Heart right ventricle (tissue), 16 donors: Measurements from ENCODE around the gene SLC7A8. TPM values are rescaled to one million over a fixed set of nuclear protein-coding genes. Genes with fewer than 3 reads are reported as not detected.

Experiments used
- ATAC-seq, 8 donors: fragments of 200-7000 bp; cut with Tn5 transposase; one replicate each; pipeline ENCODE4 v1.9.1; 2020; ENCODE audit warnings: mild to moderate bottlenecking in 8 of 8, moderate library complexity in 8 of 8, moderate number of reproducible peaks in 1 of 8
- DNase-seq, 2 donors: peaks; one replicate each; pipeline ENCODE4 v3.0.0-alpha.2; 2020
- H3K27ac ChIP-seq, 10 donors: fragments of 200-600 bp; sonication (generic) in 2 of 10; one replicate each; pipeline versions ENCODE4 v1.5.0 to v1.8.0; 2020 to 2022; ENCODE audit warnings: mild to moderate bottlenecking in 3 of 10
- H3K27me3 ChIP-seq, 7 donors: fragments of 200-600 bp; one replicate each; pipeline ENCODE4 v1.8.0; 2021 to 2022; ENCODE audit warnings: mild to moderate bottlenecking in 2 of 7
- H3K36me3 ChIP-seq, 9 donors: fragments of 200-600 bp; sonication (generic) in 1 of 9; one replicate each; pipeline versions ENCODE4 v1.5.0 to v1.8.0; 2020 to 2022; ENCODE audit warnings: mild to moderate bottlenecking in 2 of 9
- H3K4me1 ChIP-seq, 9 donors: fragments of 200-600 bp; sonication (generic) in 1 of 9; one replicate each; pipeline versions ENCODE4 v1.5.0 to v1.8.0; 2020 to 2022; ENCODE audit warnings: mild to moderate bottlenecking in 4 of 9
- H3K4me3 ChIP-seq, 10 donors: fragments of 200-600 bp; sonication (generic) in 2 of 10; one replicate each; pipeline versions ENCODE4 v1.5.0 to v1.8.0; 2020 to 2022; ENCODE audit warnings: mild to moderate bottlenecking in 7 of 10, moderate library complexity in 2 of 10
- H3K9me3 ChIP-seq, 11 donors: fragments of 200-600 bp in 10 of 11; sonication (generic) in 2 of 11; one replicate each; pipeline versions ENCODE4 v1.5.0 to v1.8.0; 2013 to 2022; ENCODE audit warnings: mild to moderate bottlenecking in 2 of 11, control low read depth in 1 of 11, moderate library complexity in 1 of 11
- WGBS, 2 donors: extraction: QIAGEN DNeasy Blood & Tissue Kit; methylation state at CpG; one replicate each; pipeline ENCODE4 v1.1.7; 2013; ENCODE audit warnings: inconsistent platforms in 1 of 2; 5-methylcytosine and 5-hydroxymethylcytosine counted together
- intact Hi-C, 10 donors: fragments of 100-400 bp; cut with DNase I; formaldehyde crosslinking; loops; one replicate each; pipeline versions ENCODE4 v1.11.1 to v1.14.2; 2022
- polyA plus RNA-seq, 2 donors: library from polyadenylated mRNA; stranded (reverse); fragments of 200-250 nt; gene quantifications; one replicate each; pipeline ENCODE4 v1.2.3, GENCODE V29; 2013
- total RNA-seq, 10 donors: library from RNA; stranded (reverse); fragmentation: NEBNext Ultra II Directional in 3 of 10; extraction: Animal tissue kit (Norgen Biotek cat#: 25700) in 3 of 10; gene quantifications; one replicate each; pipeline versions ENCODE4 v1.2.1 to v1.2.4, GENCODE V29; 2021 to 2023
- TF ChIP-seq, protein P1 (sequence below), 9 donors: fragments of 200-600 bp; sonication (generic) in 2 of 9; IDR thresholded peaks; one replicate each; pipeline versions ENCODE4 v1.5.0 to v1.8.0; 2021 to 2022; ENCODE audit warnings: antibody characterized with exemption in 9 of 9, mild to moderate bottlenecking in 5 of 9, moderate library complexity in 1 of 9
- donor health status: Arrhythmogenic right ventricular cardiomyopathy.
- donor health status: ischemic (EF 13 %, LVEDD 7.1; RV severe dilation, severe dysfunction).
- donor health status: healthy with polysubstance abuse.
- donor health status: DM: no; HTN: yes; CAD: no.
- donor health status: DM: no; HTN: no; CAD: no.
- donor health status: ischemic (EF 25% LVEDD 6.9; RV normal size, moderate dysfunction).
- donor health status: ischemic (EF 25% LVEDD 5.7; RV mildly dilated, moderate dysfunction).
- donor health status: healthy.
- donor health status: DM: yes; HTN: yes; CAD: no.
- donor health status: Ischemic cardiomyopathy.
- donor health status: ischemic (EF 35%, LVEDD 5.7; RV mildly dilated, moderate dysfunction).
- donor health status: nonischemic (EF 11% LVEDD 7.7; RV severe dilation, severe dysfunction).
- donor health status: DM: yes; HTN: yes; CAD: no.
- donor health status: PGD.
- donor health status: ischemic (EF 29% LVEDD 5.4; RV normal size, mild dysfunction).
- donor health status: nonischemic (EF 23%, LVEDD 6.1; RV moderate dilation, normal function).

The SLC7A8 gene
- total and polyA plus RNA-seq, 12 donors: 5.9 to 14.9 (median 9.6) TPM

DNA sequence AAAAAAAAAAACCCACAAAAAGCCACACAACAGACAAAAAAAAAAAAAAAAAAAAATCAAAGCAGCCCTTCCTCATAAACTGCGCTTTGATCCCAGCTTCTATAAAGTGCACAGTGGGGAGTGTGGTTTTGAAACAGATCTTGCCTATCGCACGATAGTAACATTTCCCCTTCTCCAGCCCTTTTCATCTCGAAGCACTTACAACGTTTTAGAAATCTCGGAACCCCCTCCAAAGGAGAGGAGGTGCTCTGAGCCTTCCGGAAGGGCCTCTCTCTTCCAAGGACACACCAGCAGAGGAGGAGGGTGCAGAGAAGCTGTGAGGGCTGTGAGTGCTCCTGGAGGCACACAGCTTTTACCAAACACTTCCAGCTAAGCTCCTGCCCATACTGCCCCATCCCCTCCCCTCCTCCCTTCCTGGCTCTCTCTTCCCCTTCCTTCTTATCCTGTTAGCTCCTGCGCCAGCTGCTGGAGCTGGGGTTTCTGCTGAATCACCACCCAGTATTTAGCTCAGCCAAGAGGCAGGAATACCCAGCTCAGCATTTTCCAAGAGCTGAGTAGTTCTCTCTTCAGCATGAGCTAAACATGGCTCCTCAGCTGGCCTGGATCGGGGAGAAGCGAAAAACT is 28.4 kb downstream of the SLC7A8 start:
- Histone ChIP-seq H3K27me3 (no peaks in the 10 kb centered on the region), H3K27ac (peak overlapping the region; percentile 80 to 97 (median 90)), H3K36me3 (no peaks in the 10 kb centered on the region), H3K9me3 (no peaks in the 10 kb centered on the region), H3K4me1 (peaks cover 4 to 44% (median 26%) of the 10 kb centered on the region in 9 donors), H3K4me3 (peak overlapping the region in 7 of 10 donors; percentile 4 to 46 (median 32))
- DNase-seq: peak; percentile 71 to 80
- TF ChIP-seq, protein P1, sequence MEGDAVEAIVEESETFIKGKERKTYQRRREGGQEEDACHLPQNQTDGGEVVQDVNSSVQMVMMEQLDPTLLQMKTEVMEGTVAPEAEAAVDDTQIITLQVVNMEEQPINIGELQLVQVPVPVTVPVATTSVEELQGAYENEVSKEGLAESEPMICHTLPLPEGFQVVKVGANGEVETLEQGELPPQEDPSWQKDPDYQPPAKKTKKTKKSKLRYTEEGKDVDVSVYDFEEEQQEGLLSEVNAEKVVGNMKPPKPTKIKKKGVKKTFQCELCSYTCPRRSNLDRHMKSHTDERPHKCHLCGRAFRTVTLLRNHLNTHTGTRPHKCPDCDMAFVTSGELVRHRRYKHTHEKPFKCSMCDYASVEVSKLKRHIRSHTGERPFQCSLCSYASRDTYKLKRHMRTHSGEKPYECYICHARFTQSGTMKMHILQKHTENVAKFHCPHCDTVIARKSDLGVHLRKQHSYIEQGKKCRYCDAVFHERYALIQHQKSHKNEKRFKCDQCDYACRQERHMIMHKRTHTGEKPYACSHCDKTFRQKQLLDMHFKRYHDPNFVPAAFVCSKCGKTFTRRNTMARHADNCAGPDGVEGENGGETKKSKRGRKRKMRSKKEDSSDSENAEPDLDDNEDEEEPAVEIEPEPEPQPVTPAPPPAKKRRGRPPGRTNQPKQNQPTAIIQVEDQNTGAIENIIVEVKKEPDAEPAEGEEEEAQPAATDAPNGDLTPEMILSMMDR (IDR thresholded peaks at IDR 0.05): peak in 1 of 9 donors; percentile 16
- intact Hi-C loops: loop anchor here in 2 of 10 donors (1.0 to 5.0 kb wide), 2 partner anchors 13 to 33 kb away; no protein-coding TSS in a partner anchor
- 21 to 27% methylated on average over 10 of the region's 10 CpGs for WGBS, 2 donors
- ATAC-seq: peak; percentile 75 to 89 (median 86)

DNA sequence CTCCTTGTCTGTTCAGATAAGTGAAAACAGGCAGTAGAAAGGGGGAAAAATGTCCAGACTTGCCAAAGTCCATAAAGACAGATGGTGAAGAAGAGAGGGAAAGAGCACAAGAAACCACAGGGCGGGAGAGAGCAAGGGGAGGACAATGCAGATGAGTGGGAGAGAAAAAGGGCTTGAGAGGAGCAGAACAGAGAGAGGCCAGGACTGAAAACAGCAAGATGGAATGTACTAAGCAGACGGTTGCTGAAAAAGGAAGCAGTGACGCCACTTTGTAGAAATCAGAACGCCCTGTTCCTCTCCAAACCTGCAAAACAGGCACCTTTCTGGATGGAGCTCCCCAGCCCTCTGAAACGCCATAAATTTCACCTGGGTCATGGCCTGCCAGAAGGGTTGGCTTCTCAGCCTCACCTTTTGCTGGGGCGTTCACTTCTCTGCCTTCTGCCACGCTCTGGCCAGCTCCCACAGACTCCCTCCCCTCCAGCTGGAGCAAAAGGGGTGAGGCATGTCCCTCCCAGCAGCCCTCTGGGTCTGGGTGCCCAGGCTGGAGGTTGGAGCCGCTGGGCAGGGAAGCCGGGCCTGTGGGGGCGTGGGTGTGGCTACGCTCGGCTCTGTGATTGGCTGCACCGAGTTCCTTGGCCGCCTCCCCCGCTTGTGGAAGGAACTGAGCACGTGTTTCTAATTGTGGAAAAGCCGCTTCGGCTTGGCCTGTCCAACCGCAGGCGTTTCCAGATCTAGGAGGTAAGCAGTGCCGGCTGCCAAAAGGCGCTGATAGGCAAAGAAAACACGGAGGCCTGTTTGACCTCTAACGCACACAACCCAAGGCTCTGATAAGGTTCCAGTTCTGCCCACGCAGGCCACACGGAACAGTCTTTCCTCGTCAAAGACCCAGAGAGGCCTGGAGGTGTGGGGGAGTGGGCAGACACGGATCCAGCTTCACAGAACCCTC is 29.3 kb downstream of the SLC7A8 start:
- Histone ChIP-seq H3K9me3 (no peaks in the 10 kb centered on the region), H3K27ac (peak overlapping the region; percentile 80 to 97 (median 90)), H3K4me1 (peaks cover 4 to 41% (median 24%) of the 10 kb centered on the region in 9 donors), H3K27me3 (no peaks in the 10 kb centered on the region), H3K36me3 (no peaks in the 10 kb centered on the region), H3K4me3 (peak overlapping the region in 9 of 10 donors; percentile 6 to 46 (median 32))
- peak; percentile 88 to 94 (median 92) for ATAC-seq
- intact Hi-C loops: loop anchor here in 1 of 10 donors (1.0 kb wide), 1 partner anchor 12 kb away; no protein-coding TSS in a partner anchor
- WGBS, 2 donors: 11 to 13% methylated on average over 28 of the region's 28 CpGs
- TF ChIP-seq, protein P1 (IDR thresholded peaks at IDR 0.05): no peak
- peak; percentile 90 to 91 for DNase-seq

DNA sequence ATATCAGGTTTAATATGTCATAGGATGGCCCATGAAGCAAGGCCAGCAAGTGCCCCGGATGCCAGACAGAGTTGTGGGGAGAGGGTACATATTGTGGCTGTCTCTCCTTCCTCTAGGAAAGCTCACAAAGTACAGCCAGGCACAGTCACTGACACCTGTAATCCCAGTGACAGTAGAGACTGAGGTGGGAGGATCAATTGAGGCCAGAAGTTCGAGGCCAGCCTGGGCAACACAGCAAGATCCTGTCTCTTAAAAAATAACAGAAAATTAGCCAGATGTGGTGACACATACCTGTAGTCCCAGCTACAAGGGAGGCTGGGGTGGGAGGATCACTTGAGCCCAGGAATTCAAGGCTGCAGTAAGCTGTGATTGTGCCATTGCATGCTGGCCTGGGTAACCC is 32.1 kb downstream of the SLC7A8 start:
- 82 to 85% methylated on average over 2 of the region's 2 CpGs for WGBS, 2 donors
- ATAC-seq: no peak

DNA sequence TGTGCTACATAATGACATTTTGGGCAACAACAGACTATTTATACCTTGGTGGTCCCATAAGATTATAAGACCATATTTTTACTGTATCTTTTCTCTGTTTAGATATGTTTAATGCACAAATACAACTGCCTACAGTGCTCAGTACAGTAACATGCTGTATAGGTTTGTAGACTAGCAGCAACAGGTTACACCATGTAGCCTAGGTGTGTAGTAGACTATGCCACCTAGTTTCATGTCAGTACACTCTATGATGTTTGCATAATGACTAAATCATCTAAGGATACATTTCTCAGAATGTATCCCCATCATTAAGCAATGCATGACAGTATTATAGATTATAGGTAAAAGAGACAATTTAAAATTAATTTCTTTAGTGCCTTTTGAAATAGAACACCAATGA is 33.7 kb downstream of the SLC7A8 start:
- no peaks in the 10 kb centered on the region for H3K27me3 ChIP-seq
- DNase-seq (no peak), ATAC-seq (no peak)
- intact Hi-C loops: no loop called here
- H3K4me1 ChIP-seq: peaks cover 0 to 42% (median 22%) of the 10 kb centered on the region in 9 donors
- no peak overlapping the region for H3K27ac ChIP-seq
- H3K36me3 ChIP-seq: no peaks in the 10 kb centered on the region
- TF ChIP-seq, protein P1 (IDR thresholded peaks at IDR 0.05): no peak
- H3K9me3 ChIP-seq: no peaks in the 10 kb centered on the region
- H3K4me3 ChIP-seq: no peak overlapping the region

More for the DNA sequence above, 32.1 kb downstream of the SLC7A8 start:
- no peaks in the 10 kb centered on the region for H3K27me3 ChIP-seq
- H3K4me3 ChIP-seq: no peak overlapping the region
- no peaks in the 10 kb centered on the region for H3K9me3 ChIP-seq
- peaks cover 4 to 42% (median 24%) of the 10 kb centered on the region in 9 donors for H3K4me1 ChIP-seq
- no peak overlapping the region for H3K27ac ChIP-seq
- TF ChIP-seq, protein P1 (IDR thresholded peaks at IDR 0.05): no peak
- DNase-seq: no peak
- no peaks in the 10 kb centered on the region for H3K36me3 ChIP-seq
- intact Hi-C loops: no loop called here
